ENCODE measurements around the gene NCK2.

NCK2 gene

DNA sequence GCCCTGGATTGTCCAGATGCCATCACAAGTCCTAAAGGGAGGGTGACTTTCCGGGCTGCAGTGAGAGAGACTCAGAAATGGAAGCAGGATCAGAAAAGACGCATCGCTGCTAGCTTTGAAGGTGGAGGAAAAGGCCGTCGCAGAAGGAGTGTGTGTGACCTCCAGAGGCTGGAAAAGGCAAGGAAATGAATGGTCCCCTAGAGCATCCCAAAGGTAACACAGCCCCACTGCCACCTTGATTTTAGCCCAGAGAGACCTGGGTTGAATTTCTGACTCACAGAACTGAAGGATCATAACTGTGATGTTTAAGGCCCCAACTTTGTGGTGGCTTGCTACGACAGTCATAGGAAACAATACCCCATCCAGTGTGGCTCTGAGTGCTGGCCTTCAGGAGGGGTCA is 8.6 kb upstream of the NCK2 start:
- FAIRE-seq, result no peak

DNA sequence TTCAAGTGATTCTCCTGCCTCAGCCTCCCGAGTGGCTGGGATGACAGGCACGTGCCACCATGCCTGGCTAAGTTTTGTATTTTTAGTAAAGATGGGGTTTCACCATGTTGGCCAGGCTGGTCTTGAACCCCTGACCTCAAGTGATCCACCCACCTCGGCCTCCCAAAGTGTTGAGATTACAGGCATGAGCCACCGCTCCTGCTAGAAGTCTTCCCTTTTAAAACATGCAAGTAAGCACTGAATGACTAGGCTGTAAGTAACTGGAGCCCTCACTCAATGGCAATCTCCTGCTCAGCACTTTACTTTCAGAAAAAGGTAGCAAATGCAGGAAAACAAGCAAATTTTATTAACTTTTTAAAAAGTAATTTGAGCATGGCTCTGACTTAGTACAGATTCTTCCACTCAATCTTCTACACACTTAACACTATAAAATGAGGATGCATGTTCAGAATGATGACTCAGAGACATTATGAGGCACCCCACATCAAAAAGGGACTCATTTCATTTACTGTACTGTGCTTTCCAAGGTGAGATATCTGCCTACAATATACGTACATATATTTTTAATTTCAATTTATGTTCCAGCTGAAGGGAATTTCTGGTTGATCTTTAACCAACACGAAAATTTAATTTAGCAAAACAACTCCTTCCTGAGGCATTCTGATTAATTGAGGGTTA is 6.6 kb upstream of the NCK2 start:
- no peak for FAIRE-seq

DNA sequence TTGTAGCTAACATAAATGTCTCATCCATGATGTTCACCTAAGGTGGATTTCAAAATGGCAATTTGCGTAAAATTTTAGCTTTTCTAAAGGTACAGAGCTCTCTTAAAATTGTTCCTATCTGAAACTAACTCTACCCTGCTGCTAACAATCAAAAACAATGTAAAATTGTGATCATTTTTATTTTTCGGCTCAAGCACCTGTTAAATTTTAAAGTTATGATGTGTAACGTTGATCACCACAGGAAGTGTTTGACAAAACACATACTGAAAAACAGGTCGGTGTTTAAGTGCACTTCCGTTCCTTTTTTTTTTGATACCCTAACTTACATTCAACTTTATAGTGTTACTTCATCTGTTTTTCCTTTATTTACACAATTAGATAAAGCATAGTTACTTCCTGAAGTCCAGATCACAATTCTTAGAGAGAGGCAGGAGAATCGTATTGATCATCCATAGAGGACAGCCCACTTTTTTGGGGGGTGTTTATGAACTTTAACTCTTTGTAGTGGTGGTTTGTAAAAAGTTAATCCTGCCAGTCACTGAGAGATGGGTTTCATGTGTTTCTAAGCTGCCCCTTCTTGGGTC is 6.0 kb upstream of the NCK2 start:
- FAIRE-seq, result no peak

DNA sequence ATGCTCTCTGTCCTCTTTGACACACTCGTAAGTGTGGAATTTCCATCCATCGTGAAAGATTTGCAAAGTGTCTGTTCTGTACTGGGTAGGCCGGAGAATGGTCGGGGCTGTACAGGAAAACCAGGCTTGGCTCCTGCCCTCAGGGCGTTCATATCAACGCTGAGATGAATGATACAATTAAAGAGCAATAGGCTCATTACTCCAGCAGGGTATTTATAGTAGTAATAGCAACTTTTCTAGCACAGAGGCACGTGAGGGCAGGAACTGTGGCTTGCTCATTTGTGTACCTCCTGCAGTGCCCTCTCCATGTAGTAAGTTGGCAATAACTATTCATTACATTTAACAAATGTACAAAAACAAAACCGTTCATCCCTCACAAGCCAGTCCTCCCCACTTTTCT is 5.3 kb upstream of the NCK2 start:
- no peak for FAIRE-seq

DNA sequence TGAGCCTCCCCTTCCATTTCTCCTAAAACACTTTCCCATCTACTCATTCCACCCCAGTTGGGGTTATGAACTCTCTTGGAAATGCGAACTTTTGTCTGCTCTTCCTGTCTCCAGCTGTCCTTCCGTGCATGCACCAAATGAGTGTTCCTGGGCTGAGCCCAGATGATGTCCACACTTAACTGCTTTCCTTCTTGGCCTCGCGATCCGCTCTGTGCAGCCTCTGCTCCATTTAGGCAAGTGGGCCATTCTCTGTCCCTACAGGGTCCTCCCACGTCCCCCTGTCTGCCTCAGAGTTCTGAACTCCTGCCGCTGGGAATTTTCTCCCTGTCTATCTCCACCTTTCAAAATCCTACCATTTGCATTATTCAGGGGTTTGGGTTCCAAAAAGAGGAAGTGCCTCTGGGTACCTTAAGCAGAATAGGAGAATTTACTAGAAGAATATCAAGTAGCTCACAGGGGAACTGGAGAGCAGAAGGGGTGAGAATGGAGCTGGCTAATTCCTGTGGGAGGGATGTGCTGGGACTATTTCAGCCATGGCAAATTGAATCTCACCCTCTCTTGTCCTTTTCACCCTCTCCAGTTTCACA is 4.7 kb upstream of the NCK2 start:
- FAIRE-seq, result no peak

DNA sequence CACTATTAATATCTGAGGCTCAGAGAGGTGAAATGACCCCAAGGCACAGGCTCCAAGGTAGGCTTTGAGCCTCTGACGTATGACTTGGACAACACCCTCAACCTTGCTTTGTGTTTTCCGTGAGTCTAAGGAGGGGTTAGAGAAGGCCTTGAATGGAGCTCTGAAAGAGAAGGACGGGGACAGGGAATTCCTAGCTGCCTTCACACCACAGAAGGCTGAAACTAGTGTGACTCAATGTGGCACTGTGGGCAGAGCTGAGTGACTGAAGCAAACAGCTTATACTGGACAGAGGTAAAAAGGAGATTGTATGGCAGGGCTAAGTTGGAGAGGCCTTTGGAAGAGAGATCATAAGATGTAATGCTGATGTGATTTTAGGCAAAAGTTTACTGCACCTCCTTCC is 3.5 kb upstream of the NCK2 start:
- no peak for FAIRE-seq

DNA sequence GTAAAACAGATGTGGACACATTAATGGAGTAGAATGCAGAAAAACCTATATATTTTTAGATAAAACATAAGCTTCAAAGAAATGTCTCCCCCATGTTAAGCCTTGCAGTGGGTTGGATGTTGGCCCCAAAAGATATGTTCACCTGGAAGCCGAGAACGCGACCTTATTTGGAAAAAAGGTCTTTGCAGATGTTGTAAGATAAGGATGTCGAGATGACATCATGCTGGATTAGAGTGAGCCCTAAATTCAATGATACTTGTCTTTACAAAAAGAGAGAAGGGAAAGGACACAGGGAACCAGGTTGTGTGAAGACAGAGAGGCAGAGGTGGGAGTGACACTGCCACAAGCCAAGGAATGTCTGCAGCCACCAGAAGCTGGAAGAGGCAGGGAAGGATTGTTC is 3.1 kb upstream of the NCK2 start:
- FAIRE-seq, result no peak

DNA sequence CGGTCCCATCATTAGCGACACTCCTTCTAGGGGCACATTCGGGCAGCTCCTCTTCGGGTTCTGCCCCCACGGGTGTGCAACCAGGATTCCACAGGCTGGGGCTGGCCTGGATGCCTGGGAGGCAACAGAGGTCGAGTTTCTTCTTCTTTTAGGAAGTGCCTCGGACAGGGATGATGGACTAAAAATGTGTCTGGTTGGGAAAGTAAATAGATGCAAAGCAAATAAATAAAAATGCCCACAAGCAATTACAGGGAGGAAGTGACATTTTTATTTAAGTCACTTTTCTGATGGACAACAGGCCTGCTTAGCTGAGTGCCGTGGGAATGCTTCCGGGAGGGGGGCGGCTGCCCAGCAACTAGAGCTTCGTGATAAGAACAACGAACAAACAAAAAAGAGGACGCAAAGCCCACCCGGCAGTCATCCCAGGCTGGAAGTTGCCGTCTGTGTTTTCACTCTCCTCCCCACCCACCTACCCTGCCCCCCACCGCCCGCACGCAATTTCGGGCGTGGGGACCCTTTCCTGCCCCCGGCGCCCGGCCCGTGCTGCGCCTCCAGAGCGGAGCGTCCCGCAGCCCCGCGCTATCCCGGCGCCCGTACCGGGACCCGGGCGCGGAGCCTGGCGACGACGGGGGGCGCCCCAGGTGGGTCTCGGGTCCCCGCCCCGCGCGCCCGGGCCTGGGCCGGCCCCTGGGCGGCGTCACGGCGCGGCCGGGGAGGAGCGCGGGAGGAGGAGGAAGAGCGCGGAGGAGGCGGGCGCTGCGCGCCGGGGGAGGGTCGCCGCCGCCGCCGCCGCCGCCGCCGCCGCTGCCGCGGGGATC is 412 bp upstream of the NCK2 start:
- no peak for FAIRE-seq

GRCh38 chr2:105746177-105747080 is 1.7 kb downstream of the NCK2 start:
- no peak for FAIRE-seq

DNA sequence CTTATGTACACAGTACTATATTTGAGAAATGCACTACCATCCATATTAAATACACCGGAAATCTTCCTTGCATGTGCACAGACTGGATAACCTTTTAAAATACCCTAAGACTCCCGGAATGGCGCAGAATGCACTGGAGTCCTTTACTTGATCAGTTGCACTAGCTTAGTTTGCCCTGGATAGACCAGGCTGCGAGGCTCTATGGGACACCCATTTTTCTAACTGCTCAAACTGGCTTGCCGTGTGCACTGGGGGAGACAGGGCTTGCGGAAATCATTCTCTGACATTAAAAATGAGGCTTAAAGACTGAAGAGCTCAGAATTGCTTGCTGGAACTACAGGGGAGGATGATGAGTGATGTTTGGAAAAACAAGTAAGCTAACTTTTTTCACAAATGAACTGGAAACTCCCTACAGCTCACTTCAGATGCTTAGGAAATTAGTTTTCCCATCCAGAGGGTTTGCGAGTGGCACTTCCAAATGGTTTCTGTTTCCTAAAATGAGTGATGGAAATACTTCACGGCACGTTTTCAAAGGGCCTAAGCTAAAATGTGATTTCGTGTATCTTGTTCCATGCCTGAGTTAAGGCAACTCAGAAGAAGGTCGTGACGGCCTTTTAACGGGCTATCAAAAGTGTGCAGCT is 2.7 kb downstream of the NCK2 start:
- FAIRE-seq, result no peak

DNA sequence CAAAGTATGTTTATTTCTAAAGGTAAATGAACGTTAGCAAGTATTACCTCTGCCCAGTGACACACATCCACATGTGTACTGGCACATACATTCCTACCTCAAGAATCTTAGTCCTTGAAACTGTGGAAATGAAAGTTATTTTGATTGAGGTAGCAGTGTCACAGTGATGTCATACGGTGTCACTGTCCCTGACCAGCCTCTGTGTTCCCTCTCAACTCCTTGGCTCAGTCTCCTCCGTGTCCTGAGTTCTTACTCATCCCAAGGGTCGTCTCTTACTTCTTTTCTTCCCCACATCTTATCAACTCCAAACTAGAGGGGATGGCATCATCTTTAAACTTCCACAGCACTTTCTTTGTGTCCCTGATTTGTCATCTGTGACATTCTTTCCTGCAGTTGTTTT is 3.3 kb downstream of the NCK2 start:
- FAIRE-seq, result no peak

GRCh38 chr2:105748566-105748965 is 3.9 kb downstream of the NCK2 start:
- no peak for FAIRE-seq

- no peak for FAIRE-seq
These were observed 5.1 kb downstream of the NCK2 start for GRCh38 chr2:105749583-105750400.

- FAIRE-seq, result no peak
These were observed 6.0 kb downstream of the NCK2 start for GRCh38 chr2:105750735-105751134.

- FAIRE-seq, result no peak
These were observed 6.6 kb downstream of the NCK2 start for GRCh38 chr2:105751272-105751671.

- FAIRE-seq, result no peak
These were observed 8.1 kb downstream of the NCK2 start for GRCh38 chr2:105752691-105753358.

GRCh38 chr2:105753380-105753779 is 8.7 kb downstream of the NCK2 start:
- FAIRE-seq, result no peak

DNA sequence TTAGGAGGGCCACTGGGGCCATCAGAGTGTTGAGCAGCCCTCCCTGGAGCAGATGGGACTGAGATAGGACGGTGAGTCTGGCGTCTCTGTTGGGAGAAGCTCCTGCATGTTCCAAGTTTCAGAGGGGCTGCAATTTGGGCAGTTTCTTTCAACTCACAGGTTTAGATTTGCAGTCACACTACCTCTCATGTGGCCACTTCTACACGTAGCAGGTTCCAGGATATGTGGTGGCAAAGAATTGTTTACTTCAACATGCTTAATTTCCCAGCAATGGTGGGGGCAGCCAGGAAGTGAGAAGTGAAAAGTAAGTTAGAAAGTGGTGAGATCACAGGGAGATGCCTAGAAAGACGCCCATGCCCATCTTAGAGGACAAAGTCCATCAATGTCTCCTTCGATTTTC is 9.3 kb downstream of the NCK2 start:
- FAIRE-seq, result no peak

DNA sequence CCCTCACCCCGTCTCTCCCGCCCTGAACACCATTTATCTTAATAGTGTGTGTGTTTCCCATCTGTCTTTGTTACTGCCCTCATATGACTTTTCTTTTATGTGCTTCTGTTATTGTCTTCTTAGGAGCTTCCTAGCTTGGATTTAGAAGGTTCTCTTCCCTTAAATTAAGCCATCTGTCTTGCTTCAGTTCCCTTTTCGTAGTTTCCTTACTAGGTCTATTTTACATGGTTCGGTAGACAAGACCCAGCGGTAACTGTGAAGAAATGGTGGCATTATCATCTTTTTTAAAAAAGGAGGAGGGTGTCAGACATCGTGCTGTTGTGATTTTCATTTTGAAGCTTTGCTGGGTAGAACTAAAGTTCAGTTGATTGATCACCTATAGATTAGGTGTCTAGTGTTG is 10.3 kb downstream of the NCK2 start:
- FAIRE-seq, result no peak

GRCh38 chr2:105755895-105756294 is 11.2 kb downstream of the NCK2 start:
- no peak for FAIRE-seq

GRCh38 chr2:105756435-105756834 is 11.7 kb downstream of the NCK2 start:
- no peak for FAIRE-seq

Data from colon (tissue), 2 donors.